GM18870 (cell line): Measurements from ENCODE around the gene USP25.

Experiments
- ATAC-seq: cut with Tn5 transposase; IDR thresholded peaks from one replicate; pipeline ENCODE4 v1.9.1; 2021; ENCODE audit warnings: moderate library complexity; ENCODE audit not compliant: unreplicated experiment

USP25 gene

GRCh38 chr21:15797577-15798363 lies 68.0 kb downstream of the USP25 start:
- no peak for ATAC-seq

GRCh38 chr21:15801352-15801863 lies 71.6 kb downstream of the USP25 start:
- no peak for ATAC-seq

GRCh38 chr21:15804247-15805005 lies 74.6 kb downstream of the USP25 start:
- no peak for ATAC-seq

DNA sequence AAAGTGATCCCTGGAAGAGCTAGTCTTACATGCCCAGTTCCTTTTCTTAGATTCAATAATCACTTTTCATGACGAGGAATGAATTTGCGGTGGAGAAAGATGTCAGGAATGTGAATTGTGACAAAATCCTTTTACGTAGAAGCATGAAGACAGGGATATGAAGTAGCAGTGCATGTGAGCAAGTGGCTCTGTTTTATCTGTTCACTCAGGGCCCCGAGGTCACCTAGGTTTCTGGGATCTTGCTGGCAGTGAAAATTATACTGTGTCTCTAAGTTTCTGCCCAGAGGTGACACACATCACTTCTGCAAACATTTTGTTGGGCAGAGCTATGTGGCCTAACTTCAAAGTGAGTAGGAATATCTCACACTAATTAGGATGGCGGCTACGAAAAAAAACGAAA lies 79.3 kb downstream of the USP25 start:
- no peak for ATAC-seq

DNA sequence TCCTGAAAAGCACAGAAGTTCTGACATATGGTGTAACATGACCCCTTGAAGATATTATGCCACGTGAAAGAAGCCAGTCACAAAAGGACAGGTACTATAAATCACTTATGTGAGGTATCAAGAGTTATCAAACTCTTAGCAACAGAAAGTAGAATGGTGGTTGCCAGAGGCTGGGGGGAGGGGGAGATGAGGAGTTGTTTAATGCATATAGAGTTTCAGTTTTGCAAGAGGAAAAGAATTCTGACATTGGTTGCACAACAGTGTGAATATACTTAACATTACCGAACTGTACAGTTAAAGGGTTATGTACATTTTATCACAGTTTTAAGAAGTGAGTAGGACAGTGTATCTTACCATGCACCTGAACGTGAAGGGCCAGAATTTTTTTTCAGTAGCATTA lies 80.0 kb downstream of the USP25 start:
- no peak for ATAC-seq

DNA sequence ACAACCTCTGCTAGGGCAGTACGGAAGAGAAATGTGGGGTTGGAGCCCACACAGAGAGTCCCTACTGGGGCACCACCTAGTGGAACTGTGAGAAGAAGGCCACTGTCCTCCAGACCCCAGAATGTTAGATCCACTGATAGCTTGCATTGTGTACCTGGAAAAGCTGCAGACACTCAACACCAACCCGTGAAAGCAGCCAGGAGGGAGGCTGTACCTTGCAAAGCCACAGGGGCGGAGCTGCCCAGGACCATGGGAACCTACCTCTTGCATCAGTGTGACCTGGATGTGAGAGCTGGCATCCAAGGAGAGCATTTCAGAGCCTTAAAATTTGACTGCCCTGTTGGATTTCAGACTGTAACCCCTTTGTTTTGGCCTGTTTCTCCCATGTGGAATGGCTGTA lies 85.5 kb downstream of the USP25 start:
- ATAC-seq, result no peak

- no peak for ATAC-seq
These were observed 90.5 kb downstream of the USP25 start for GRCh38 chr21:15820327-15820726.

DNA sequence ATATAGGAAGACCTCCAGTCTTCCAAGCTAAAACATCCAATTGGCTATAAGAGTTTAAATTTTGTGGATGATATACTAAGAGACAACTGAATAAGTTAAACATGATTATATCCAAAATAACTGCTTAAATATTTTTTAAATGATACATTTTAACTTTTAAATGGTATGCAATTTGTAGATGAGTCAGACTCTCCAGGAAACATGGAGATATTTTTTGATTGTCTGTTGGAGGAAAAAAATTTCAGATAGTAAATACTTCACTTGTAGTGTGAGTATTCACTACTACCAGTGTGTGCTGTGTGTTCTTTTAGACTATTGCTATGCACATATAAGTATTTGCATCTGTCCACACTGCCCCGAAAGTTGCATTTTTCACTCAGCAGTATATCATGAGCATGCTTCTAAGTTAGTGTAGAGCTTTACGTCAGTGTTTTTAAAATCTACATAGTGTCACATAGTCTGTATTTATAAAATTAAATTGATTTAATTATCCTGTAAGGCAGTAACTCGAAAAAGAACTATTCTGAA lies 91.1 kb downstream of the USP25 start:
- ATAC-seq, result no peak

- no peak for ATAC-seq
These were observed 93.8 kb downstream of the USP25 start for GRCh38 chr21:15823486-15824150.

- ATAC-seq, result no peak
These were observed 95.9 kb downstream of the USP25 start for GRCh38 chr21:15825700-15826099.

- peak; percentile 82 for ATAC-seq
These were observed 96.5 kb downstream of the USP25 start for GRCh38 chr21:15826147-15826780.

- ATAC-seq, result no peak
These were observed 97.3 kb downstream of the USP25 start for GRCh38 chr21:15826908-15827601.

GRCh38 chr21:15831497-15831896 lies 101.7 kb downstream of the USP25 start:
- no peak for ATAC-seq

GRCh38 chr21:15837645-15838044 lies 107.9 kb downstream of the USP25 start:
- no peak for ATAC-seq

DNA sequence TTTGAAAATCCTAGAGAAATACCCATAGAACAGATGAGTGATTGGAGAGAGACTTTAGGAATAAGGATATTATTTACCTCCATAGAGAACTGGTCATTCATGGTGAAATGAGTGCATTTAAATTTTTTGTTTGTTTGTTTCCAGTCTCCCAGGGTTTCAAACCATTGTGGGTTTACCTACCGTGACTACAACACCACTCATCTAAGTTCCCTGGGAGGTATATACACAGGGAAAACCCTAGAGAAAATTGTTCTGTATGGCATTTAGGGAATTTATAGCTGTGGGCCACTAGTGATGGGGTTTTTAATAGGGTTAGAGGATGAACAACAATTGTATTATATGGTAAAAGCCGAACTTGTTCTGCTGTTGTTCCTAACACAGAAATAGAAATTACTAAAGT lies 109.2 kb downstream of the USP25 start:
- no peak for ATAC-seq

GRCh38 chr21:15839601-15840000 lies 109.8 kb downstream of the USP25 start:
- no peak for ATAC-seq

DNA sequence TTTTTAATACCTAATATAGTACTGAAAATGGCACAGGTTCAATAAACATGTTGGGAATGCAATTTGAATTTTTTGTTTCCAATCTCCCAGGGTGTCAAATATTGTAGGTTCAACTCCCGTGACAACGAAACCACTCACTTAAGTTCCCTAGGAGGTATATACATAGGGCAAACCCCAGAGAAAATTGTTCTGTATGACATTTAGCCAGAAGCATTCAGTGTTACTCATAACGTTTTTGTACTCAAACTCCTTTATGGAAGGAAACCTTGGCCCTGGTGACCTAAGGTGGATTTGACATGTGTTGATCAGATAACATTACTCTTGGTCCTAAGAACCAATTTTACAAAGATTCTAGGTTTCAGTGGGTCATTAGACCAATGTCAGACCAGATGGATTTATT lies 110.6 kb downstream of the USP25 start:
- no peak for ATAC-seq

DNA sequence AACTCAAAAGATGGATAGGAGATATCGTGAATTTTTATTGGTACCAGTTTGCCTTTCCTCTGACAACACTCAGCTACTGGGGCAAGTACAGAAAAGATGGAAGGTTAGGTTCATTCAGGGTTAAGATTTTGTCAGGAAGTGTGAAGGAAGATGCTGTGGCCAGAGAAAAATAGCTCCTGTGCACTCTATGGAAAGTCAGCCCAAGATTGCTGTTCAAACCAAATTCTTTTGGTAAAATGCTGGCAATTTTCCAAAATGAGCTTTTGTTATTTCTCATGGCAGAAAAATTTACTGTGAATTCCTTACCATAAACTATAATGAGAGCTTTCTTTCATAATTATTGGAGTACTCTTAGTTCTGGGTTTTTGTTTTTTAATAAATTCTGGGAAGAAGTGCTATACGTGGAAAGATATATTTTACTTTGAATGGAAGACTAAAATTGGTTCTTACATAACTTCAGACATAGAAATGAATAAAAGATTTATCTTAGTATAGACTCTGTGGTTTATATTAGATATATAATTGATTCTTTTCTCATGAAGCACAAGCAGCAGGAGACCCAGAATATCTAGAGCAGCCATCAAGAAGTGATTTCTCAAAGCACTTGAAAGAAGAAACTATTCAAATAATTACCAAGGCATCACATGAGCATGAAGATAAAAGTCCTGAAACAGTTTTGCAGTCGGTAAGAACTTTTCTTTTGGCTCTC lies 112.2 kb downstream of the USP25 start:
- ATAC-seq, result no peak

- ATAC-seq, result no peak
These were observed 112.7 kb downstream of the USP25 start for GRCh38 chr21:15842565-15842880.

GRCh38 chr21:15843766-15844165 lies 114.0 kb downstream of the USP25 start:
- no peak for ATAC-seq
